Transverse colon (tissue), 4 donors: ENCODE measurements around the gene GUCY2F.

Experiments
- CTCF ChIP-seq, 5 experiments: fragments of 200-600 bp in 3 of 5; fragments of 450-650 bp in 2 of 5; sonication (generic) in 3 of 5; IDR thresholded peaks; 1 replicate in 2 of 5; 2 replicates in 3 of 5; pipeline ENCODE4 v1.5.1; 2016 to 2017; ENCODE audit warnings: antibody characterized with exemption in 5 of 5, inconsistent platforms in 3 of 5, mild to moderate bottlenecking in 2 of 5, moderate library complexity in 1 of 5
- EP300 ChIP-seq: sonication (generic); formaldehyde crosslinking; IDR thresholded peaks from one replicate; pipeline ENCODE4 v1.6.1; 2017; ENCODE audit warnings: antibody characterized with exemption, low read depth
- POLR2A ChIP-seq: fragments of 450-650 bp; IDR thresholded peaks from one replicate; pipeline ENCODE4 v1.6.1; 2016; ENCODE audit warnings: antibody characterized with exemption, mild to moderate bottlenecking, moderate library complexity
- POLR2AphosphoS5 ChIP-seq, 3 donors: sonication (generic); formaldehyde crosslinking; IDR thresholded peaks; one replicate each; pipeline ENCODE4 v1.6.1; 2016; ENCODE audit warnings: antibody characterized with exemption in 3 of 3

GRCh38 chrX:109393859-109394258, 88.0 kb downstream of the GUCY2F start:
- TF ChIP-seq CTCF (IDR thresholded peaks at IDR 0.05), result no peak
- TF ChIP-seq POLR2A, result no peak
- no peak for TF ChIP-seq EP300
- no peak for TF ChIP-seq POLR2AphosphoS5 (IDR thresholded peaks at IDR 0.05)
